Activated CD4-positive, alpha-beta T cell treated with anti-CD3 and anti-CD28 coated beads, Interleukin-10, Interleukin-2, amounts not matched to agents 100 ng/mL and 50 ng/mL, durations not matched to agents 16 hours and 8 hours (primary cell): ENCODE measurements around the gene MC4R.
"Not testable (repeated sequence)": the region's sequence is repeated elsewhere in the genome, so short reads cannot be mapped to it uniquely, and the experiment has no call there.

Experiments
- DNase-seq: peaks from one replicate; pipeline ENCODE4 v3.0.0-alpha.2; 2020

Gene MC4R

DNA sequence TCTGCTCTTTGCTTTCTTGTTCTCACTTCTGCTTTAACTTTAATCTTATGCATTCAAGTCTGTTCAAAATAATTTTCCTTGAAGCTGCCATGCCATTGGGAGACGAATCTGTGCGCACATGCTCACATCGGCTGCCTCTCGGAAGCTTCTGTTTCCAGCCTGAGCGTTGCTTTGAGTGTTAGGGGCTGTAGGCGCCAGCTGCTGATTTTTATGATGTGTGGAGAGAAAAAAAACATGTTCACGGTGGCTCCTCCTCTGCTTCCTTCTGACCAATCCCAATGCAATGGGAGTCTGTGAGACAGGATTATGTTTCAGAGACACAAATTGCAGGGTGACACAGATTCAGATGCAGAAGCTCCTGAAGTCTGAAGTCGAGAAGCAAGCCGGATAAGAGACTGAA lies at the start of gene MC4R:
Gene MC4R (minus strand): TSS at position 180 of the 400 bp plus-strand sequence. CDS start 426 bp downstream, outside the sequence.
- DNase-seq = no peak

DNA sequence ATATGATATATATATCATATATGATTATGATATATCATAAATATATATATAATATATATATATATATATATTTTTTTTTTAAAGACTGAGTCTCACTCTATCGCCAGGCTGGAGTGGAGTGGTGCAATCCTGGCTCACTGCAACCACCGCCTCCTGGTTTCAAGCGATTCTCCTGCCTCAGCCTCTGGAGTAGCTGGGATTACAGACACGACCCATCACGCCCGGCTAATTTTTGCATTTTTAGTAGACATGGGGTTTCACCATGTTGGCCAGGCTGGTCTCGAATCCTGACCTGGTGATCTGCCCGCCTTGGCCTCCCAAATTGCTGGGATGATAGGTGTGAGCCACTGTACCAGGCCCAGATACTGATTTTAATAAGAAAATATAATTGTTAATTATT lies 49.7 kb upstream of the MC4R start:
- not testable (repeated sequence) for DNase-seq

DNA sequence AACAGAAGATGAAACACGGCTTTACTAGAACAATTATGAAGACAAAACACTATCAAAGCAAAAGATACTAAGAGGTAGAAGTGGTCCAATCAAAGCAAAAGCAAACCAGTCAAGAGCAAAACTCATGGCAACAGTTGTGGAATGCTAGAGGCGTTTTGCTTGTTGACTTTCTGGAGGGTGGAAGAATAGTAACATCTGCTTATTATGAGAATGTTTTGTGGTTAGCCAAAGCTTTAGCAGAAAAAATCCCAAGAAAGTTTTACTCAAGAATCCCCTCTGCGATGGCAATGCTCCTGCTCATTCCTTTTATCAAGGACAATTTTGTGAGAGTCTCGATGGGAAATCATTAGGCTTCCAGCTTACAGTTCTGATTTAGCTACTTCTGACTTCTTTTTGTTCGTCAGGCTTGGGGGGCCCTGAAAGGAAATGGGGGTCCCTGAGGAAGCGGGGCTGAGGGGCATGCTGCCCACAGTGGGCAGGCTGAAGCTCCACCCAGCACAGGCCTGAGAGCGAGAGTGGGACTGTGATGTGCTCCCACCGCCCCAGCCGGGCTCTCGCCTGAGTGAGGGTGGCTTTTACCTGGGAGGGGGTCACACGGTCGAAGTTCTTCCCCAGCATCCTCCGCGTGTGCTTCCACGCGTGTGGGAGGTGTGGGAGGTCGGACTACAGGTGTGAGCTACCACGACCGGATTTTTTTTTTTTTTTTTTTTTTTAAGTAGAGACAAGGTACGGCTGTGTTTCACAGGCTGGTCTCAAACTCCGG lies 49.0 kb upstream of the MC4R start:
- DNase-seq = no peak

DNA sequence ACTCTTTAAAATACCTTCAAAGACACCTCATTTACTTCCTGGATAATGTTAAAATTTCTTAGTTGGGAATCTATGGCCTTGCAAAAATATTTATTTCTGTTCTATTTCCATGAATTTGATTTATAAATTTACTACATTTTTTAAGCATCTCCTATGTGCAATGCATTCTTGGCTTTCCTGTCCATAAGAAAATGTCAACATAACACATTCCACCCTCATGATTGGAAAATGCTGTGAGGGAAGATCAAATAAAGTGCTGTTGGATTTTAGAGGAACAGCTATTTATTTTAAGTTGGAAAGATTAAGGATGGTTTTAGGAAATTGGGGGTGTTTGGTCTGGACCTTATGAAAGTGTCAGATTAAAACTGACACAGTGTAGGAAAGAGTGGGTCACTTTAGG lies 45.4 kb upstream of the MC4R start:
- DNase-seq = no peak

- DNase-seq = peak; percentile 1
Observed at GRCh38 chr18:60413944-60414547, 41.5 kb upstream of the MC4R start.

- no peak for DNase-seq
Observed at GRCh38 chr18:60411715-60412114, 39.1 kb upstream of the MC4R start.

DNA sequence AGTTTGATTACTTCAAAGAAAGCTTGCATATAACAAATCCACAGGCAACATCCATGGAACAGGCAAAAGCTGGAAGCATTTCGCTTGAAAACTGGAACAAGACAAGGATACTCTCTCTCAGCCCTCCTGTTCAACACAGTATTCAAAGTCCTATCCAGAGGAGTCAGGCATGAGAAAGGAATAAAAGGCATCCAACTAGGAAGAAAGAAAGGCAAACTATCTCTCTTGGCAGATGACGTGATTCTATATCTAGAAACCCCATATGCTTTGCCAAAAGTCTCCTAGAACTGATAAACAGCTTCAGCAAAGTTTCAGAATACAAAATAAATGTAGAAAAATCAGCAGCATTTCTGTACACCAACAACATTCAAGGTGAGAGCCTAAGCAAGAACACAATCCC lies 34.1 kb upstream of the MC4R start:
- DNase-seq = no peak

GRCh38 chr18:60404486-60405085 lies 32.0 kb upstream of the MC4R start:
- DNase-seq = no peak

DNA sequence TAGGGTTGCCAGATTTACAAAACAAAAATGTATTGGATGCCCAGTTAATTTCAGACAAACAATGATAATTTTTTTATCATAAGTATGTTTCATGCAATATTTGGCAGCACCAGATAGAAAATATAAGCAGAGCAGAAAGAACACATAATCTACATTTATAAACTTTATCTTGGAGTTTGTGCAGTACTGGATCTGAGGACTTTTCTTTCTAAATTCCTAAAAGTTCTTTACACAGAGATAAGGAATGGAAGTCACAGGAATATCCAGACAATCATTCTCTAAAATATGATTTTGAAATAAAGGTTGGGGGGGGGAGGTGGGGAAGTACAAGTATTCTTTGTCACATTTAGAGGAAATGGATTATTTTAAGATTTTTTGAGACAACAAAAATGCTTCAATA lies 28.8 kb upstream of the MC4R start:
- no peak for DNase-seq

DNA sequence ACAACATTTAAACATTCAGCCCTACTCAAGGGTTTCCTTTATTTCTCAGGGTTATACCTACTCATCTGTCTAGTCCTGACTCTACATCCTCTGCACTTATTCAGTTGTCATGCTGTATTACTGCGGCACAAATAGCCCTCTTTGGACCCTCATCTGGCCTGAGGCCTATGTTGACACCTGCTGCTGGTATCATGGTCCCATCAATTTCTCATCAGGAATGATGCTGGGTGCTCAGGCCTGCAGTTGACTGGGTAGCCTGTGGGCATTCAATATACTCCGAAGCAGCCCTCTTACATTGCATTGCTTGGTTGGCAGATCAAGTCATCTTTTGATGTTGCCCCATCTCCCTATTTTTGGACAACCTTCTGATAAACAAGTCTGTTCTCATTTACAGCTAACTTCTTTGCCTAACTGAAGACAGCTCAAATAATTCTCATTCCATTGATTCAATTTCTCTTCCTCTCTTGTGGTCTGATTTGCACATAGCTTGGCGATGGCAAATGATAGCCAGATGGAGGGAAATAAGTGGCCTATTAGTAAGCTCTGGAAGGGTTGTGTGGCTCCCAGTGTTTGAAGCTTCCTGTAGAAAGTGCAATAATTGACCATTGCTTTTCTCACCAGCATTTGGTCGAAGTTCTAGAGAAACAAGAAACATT lies 19.1 kb upstream of the MC4R start:
- DNase-seq = no peak

GRCh38 chr18:60389314-60389713 lies 16.7 kb upstream of the MC4R start:
- no peak for DNase-seq

DNA sequence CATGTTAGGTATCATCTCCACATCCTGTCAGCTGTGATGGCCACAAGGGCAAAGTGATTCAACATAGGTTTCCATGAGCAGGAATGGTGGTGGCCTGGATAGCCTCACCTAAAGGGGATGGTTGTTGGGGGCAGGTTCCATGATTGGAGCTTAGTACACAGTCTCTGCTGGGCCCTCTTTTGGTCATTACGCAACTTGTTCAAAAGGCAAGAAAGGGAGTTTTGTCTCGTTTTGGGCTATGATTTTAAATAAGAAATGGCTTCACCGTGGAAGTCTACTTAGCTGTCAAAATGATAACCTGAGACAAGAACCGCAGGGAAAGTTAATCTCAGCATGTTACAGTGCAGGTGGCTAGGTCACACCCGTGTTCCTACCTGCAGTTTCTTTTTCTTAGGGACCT lies 13.1 kb upstream of the MC4R start:
- DNase-seq = no peak

DNA sequence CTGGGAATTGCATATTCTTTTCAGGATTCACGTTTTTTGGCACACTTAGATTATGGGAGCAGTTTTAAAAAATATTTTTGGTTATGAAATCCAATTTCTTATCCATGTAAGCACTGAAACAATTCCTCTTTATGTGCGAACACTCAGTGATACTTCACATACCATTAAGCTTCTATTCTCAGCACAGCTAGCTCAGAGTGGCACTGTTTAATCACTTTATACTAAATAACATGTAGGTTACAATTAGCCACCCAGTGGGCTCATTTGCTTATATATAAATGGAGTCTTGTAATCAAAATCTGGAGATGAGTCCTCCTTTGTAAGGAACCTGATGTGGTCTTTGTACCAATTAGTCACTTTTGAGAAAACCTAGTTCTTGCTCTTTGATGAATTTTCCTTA lies 11.3 kb upstream of the MC4R start:
- DNase-seq = no peak

GRCh38 chr18:60377778-60378469 lies 5.3 kb upstream of the MC4R start:
- DNase-seq = no peak

- DNase-seq = no peak
Observed at GRCh38 chr18:60372132-60372531, 443 bp downstream of the MC4R start.

GRCh38 chr18:60358516-60358915 lies 14.1 kb downstream of the MC4R start:
- no peak for DNase-seq

GRCh38 chr18:60350941-60351340 lies 21.6 kb downstream of the MC4R start:
- DNase-seq = no peak

DNA sequence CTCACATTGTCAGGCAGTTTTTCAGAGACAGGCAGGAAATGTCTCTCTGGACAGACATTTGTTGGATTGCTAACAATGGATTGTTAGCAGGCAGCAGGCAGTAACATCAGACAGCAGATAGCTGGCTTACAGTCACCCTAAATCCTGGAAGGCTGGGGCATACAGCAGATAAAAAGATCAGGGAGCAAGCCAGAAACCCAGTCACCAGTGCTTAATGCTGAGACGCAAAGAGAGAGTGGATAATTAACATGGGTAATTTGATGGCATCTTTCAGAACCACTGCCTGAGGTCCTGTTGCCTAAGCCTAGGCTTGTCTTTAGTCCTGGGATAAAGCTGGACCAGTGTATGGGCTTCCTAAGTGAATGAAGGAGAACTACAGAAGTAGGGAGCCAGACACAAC lies 22.4 kb downstream of the MC4R start:
- DNase-seq = no peak

- no peak for DNase-seq
Observed at GRCh38 chr18:60347526-60348045, 25.0 kb downstream of the MC4R start.

DNA sequence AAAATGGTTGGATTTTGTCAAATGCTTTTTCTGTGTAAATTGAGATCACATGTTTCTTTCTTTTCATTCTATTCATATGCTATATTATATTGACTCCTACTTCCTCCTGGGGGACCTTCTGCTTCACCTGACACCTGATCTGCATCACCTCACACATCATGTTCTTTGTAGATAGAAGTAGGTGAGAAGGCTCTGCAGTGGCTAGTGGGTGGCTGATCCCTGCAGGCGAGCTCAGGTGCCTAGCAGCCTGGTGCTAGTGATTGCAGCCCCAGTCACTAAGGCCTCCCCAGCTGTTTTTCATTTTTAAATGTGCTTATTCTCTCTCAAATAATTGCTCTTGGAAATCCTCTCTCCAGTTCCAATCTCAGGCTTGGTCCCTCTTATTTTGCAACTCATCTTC lies 33.6 kb downstream of the MC4R start:
- DNase-seq = no peak

DNA sequence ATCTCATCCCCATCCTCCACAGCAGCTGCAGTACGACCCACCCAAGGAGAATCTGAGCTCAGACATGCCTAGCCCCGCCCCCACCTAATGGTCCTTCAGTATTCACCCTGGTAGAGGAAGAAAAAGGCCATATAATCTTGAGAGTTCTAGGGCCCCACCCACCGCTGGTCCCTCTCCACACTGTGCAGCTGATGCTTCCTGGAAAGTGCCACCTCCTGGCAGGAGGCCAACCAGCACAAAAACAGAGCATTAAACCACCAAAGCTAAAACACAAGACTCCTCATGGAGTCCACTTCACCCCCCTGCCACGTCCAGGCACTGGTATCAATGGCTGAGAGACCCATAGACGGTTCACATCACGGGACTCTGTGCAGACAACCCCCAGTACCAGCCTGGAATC lies 40.7 kb downstream of the MC4R start:
- DNase-seq = no peak

DNA sequence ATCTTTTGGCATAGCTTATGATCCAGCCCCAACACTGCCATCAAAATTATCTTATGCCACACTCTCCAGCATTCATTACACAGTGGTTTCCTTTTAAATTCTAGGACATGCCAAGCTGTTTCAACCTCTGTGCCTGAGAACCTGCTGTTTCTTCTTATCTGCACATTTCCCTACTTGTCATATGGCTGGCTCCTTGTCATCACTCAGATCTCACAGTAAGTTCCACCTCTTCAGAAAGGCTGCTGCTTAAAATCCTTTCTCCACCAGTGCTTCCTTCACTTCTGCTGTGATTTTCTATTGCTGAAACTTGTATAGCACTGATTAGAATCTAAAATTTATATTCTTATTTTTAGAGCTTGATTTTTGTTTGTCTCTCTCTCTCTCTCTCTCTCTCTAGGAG lies 43.4 kb downstream of the MC4R start:
- DNase-seq = no peak

- no peak for DNase-seq
Observed at GRCh38 chr18:60327880-60328279, 44.7 kb downstream of the MC4R start.
